Measurements from ENCODE around the gene CTDSPL. TPM values are rescaled to one million over a fixed set of nuclear protein-coding genes. Genes with fewer than 3 reads are reported as not detected.

The CTDSPL gene
- total RNA-seq, 1 donor from 2014 or later = 68.4 TPM

DNA sequence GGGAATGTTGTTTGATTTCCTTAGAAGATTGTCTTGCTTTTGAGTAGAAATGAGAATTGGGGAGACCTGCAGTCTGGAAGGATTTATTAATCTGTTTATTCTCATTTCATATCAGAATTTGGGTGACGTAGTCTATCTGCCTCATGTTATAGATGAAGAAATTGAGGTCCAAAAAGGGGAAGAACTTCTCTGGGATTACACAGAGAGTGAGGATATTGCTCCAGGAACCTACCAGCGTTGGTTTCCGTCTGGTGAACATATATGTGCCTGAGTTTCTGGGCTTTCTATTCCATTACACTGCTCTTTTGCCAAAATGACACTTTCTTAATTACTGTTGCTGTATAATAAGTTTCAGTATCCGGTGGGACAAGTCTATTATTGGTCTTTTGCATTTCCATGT, 51.8 kb downstream of the CTDSPL start:
- DNase-seq (ENCODE audit: low spot score) = no peak

GRCh38 chr3:37916685-37917084, 55.0 kb downstream of the CTDSPL start:
- no peak for DNase-seq (ENCODE audit: low spot score)

DNA sequence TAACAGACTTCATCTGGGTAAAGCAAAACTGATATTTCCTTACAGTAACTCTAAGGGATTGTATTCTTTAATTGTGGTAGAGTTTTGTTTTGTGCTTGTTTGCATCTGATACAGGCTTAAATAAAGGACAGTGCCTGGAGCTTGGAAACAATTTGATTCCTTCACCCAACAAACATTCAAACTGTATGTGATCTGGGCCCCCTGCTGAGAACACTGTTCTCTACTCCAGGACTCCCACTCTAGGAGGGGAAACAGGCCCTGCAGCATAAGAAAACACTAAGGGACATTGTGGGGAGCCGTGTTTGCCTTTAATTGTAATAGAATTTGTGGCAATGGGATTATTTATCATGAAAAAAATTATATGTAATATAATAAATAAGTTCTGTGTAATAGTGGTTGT, 56.9 kb downstream of the CTDSPL start:
- DNase-seq (ENCODE audit: low spot score) = no peak

DNA sequence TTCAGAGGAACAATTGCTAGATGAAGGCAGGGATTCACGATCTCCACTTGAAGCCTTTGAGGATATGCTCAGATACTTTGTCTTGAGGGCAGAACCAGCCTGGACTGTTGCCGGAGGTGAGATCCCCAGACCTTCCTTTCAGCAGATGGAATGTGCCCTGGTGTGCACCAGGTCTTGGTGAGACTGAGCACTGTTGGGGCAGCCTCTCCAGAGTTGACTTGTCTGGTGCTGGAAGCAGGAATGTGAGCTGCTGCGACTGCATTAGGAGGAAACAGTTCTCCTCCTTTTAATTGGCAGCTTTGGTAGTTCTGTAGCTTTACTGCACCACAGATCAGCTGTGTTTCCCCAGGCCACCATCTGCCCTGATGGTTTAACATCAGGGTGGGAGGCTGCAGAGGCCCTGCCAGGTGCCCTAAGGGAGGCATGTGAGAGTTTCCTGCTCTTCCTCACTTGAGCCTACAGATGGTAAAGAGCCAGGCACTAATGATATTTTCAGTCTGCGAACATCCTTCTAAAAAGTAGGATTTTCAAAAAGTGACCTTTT, 58.5 kb downstream of the CTDSPL start:
- no peak for DNase-seq (ENCODE audit: low spot score)

DNA sequence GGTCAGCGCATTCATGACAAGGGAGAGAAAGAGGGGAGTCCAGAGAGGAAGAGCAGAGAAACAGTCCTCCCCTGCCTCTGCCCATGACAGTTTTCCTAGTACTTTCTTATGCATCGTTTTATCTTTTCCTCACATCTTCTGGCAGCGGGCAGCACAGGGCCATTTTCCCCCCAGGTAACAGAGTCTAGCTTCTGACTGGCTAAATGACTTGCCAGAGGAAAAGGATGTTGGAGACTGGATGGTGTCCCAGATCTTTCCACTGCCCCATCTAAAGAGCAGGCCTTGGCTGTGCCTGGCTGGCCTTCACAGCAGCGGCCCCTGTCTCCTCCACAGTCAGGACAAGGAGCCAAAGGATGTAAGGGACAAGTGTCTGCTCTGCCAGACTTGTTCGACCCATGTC, 59.3 kb downstream of the CTDSPL start:
- DNase-seq (ENCODE audit: low spot score) = no peak

DNA sequence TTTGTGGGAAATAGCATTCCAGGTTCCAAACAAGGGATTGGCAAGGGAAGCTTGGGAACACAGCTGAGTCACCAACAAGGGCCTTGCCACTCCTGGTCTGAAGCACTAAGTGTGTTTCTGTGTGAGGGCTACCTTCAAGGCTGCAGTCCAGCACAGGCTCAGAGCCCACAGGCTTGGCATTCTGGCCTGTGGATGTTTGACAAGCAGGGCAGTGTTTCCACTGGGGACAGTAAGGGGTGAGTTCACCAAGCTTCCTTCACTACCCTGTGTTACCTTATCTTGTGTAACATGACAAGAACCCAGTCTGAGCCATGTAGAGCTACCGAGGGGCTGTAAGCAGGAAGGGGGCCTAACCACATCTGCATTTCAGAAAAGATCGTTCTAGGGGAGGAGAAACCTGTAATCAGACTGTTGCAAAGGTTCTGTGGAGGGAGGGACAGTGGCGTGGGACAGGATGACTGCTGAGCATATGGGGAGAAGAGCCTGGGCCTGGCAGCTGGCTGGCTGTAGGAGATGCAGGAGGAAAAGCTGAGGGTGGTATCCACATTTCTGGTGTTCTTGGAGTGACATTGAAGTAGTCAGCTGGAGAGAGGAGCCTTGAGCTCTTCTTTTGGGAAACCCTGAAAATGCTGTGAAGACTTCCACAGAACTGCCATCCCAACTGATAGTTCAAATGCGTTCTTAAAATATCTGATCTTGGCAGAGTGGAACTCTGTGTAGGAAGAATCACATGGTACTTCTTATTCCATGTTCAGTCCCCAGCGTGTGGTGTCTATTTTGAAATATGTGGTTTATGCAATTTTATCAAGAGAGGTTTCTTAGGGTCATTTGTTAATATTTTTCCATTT, 61.3 kb downstream of the CTDSPL start:
- no peak for DNase-seq (ENCODE audit: low spot score)

DNA sequence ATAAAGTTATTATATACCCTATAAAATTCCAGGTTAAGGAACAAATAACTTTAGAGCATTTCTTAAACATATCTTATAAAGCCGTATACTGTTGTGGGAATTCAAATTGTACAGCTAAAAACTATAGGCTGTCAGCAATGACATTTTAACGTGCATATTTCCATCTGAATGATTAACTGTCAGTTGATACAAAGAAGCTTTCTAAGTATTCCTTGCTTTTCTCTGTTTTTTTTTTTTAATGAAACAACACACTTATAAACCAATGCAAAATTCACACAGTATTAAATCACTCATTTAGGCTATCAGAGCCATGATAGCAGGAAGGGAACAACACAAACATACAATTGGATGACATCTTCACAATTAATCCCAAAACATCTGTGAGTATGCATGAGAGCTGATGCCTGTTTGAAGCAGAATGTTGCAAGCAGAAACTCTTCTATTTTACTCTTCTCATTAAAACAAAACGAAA, 61.9 kb downstream of the CTDSPL start:
- no peak for DNase-seq (ENCODE audit: low spot score)

- no peak for DNase-seq (ENCODE audit: low spot score)
Measured at GRCh38 chr3:37924453-37924852, 62.8 kb downstream of the CTDSPL start.

DNA sequence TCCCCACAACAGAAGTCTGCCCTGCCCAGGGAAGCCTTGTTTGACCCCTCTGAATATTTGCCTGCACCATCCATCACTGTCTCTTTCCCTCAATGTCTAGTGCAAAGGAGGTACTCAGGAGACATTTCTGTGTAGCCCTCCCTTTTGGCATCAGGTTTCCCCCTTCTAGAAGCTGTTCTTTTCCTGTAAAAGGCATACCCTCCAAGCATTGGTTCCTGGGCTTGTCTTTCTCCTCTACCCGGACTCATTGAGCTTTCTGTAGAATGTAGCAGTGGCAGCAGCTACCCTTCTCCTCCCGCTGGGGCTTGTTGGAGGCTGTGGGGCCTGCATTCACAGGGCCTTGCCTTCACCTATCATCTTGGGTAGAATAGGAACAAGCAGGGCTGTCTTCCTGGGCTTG, 63.5 kb downstream of the CTDSPL start:
- DNase-seq (ENCODE audit: low spot score) = no peak

DNA sequence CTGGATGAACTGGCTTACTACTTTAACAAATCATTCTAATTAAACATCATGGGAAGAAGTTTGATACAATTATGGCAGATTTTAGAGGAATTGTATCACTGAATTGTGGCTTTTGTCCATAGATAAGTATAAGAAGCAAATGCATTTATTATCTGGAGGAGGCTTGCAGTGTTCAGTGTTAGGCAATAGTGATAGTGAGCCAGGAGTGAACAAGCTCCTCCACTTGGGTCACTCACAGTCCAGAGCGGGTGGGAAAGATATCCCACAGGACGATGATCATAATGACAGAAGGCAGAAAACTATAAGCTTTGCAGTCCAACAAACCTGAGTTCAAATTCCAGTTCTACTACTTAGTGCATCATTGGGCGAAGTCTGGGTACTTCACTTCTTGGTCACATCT, 64.9 kb downstream of the CTDSPL start:
- DNase-seq (ENCODE audit: low spot score) = no peak

- DNase-seq (ENCODE audit: low spot score) = no peak
Measured at GRCh38 chr3:37930495-37930894, 68.8 kb downstream of the CTDSPL start.

DNA sequence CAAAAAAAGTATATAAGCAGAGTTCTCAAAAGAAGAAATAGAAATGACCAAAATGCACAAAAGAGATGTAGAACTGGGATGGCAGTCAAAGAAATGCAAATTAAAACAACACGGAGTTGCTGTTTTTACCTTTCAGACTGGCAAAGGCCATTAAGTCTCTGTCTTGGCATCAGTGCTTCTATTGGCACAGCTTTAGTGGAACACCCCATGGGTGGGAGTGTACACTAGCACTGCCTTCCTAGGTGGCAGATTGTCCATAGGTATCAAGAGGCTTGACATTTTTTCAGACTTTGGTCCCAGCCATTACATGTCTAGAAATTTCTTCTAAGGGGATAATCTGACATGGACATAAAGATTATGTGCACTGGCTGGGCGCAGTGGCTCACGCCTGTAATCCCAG, 70.8 kb downstream of the CTDSPL start:
- no peak for DNase-seq (ENCODE audit: low spot score)

DNA sequence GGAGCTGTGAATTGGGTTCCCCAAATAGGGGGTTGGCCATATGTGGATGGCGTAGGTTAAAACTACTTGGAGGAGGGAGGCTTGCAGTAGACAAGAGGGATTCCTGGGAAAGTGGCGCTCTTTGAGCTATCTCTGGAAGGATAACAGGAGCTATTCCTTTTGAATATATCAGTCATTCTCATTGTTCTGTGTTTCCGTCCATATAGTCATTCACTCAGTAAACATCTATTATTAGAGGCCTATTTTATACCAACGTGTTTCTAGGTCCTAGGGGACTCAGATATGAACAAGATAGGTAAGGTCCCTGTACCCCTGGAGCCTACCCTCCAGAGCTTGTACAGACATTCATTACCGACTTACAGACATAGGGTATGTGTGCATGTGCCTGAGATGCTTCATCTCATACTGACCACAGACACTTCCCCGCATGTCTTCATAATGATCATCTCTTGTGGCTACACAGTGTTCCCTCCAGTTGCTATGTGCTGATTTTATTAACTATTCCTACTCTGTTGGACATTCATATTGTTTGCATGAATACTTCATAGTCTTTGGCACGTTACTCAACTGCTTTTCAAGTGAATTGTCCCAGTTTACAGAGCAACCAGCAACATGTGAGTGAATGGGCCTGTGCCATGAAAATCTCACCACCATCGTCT, 73.1 kb downstream of the CTDSPL start:
- no peak for DNase-seq (ENCODE audit: low spot score)

- DNase-seq (ENCODE audit: low spot score) = no peak
Measured at GRCh38 chr3:37935290-37935668, 73.6 kb downstream of the CTDSPL start.

- DNase-seq (ENCODE audit: low spot score) = no peak
Measured at GRCh38 chr3:37935756-37936666, 74.3 kb downstream of the CTDSPL start.

GRCh38 chr3:37937156-37937555, 75.5 kb downstream of the CTDSPL start:
- no peak for DNase-seq (ENCODE audit: low spot score)

- no peak for DNase-seq (ENCODE audit: low spot score)
Measured at GRCh38 chr3:37938011-37938410, 76.3 kb downstream of the CTDSPL start.

DNA sequence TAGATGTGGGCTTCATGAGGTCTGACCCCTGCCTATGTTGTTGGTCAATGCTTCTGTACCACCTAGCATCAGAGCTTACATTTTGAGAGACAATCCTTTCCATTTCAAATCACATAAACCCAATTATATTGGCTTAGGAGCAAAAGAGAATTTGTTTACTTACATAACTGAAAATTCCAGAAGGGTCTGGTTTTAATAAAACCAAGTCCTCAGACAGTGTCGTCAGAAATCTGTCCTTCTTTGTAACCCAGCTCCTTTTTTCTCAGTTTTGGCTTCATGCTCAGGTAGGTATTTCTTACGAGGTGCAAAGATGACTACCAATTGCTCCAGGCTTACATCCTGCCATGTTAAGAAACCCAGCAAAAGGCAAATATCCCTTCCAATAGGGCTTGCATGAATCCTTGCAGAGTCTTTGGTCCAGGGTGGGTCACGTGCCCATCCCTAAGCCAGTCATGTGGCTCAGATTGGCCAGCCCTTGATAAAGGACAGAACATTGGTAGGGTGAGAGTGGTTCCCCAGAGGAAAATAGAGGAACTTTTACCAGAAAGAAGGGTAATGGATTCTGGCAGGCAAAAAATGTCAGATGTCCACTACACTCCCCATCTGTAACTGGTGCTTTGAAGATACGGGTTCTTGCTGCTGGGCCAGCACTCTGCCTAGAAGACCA, 78.7 kb downstream of the CTDSPL start:
- DNase-seq (ENCODE audit: low spot score) = no peak

DNA sequence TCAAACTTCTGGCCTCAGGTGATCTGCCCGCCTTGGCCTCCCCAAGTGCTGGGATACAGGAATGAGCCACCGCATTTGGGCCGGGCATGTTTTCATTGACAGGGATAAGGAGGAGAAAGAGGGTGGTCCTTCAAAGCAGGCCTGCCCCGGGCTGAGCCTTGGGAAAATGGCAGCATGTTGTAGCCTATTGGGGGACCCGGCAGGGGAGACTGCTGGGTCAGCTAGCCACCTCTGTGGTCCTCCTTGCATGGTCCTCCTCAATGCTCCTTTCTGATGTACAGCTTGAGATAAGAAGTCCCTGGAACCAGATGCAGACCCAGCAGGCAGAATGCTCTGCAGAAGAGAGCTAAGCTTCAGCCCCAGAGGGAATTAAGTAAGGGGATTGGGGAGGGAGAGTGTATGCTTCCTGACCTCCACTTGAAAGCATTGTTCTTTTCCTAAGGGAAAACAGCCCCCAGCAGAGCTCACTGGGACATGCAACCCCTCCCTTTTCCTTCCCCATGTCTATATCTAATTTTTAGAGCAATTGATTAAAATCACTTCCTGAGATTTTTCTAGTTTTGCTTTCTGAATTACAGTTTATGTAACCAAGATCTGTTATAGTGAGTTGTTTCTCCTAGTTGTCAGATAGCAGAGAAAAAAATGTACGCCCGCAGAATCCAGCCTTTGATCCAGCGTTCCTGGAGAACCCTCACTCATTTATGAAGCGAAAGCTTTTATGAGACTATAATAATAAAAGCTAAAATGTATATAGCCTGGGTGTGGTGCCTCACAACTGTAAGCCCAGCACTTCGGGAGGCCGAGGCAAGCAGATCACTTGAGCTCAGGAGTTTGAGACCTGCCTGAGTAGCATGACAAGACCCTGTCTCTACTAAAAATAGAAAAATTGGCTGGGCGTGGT, 80.2 kb downstream of the CTDSPL start:
- DNase-seq (ENCODE audit: low spot score) = no peak

- no peak for DNase-seq (ENCODE audit: low spot score)
Measured at GRCh38 chr3:37942646-37943045, 81.0 kb downstream of the CTDSPL start.

Measured in ureter (tissue), 1 donor.